Measurements from ENCODE around the gene NLRP11.
"Not testable (repeated sequence)": the region's sequence is repeated elsewhere in the genome, so short reads cannot be mapped to it uniquely, and the experiment has no call there.

NLRP11 gene

DNA sequence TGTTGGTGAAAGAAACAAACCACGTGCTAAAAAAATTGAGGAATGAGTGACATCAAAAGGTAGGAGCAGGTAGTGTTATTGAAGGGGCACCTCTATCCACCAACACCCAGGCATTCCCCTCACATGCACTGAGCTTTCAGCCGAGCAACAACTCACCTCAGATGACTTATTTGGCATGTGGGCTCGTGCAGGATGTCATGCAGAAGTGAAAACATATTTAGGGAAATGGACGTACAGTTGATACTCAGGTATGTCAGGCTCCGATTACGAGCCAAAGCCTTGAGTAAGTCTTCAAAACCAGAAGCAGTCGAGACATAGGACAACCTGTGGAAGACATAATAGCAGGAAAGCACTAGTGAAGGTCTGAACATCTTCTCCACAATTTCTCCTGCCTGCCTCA is 30.4 kb downstream of the NLRP11 start:
- DNase-seq (ENCODE audit: extremely low spot score) = no peak
- ChIA-PET CTCF (no interaction called here), POLR2A (no interaction called here)
- no peak for TF ChIP-seq FOXM1 (IDR thresholded peaks at IDR 0.05; ENCODE audit: borderline replicate concordance)
- no peak for TF ChIP-seq L3MBTL2 (conservative IDR thresholded peaks at IDR 0.05)

DNA sequence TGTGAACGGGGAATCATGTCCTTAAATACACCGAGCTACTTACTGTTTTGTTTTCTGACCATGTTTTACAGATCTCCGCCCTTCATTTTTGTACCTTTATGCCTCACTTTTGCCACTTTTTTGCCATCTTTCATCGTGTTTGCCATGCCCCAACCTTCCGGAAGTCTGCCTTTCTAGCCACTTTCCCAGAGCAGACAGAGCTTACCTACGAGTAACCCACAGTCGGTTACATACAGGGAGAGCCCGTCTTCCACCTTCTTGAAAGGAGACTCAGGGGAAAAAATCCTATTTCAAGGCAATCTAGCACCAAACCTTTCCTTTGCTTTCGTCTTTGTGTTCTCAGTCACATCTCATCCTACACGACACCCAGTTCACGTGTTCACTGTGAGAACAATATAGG is 36.8 kb downstream of the NLRP11 start:
- no peak for DNase-seq (ENCODE audit: extremely low spot score)
- ChIA-PET CTCF (no interaction called here), POLR2A (no interaction called here)
- no peak for TF ChIP-seq CTBP1 (IDR thresholded peaks at IDR 0.05; ENCODE audit: borderline replicate concordance)

DNA sequence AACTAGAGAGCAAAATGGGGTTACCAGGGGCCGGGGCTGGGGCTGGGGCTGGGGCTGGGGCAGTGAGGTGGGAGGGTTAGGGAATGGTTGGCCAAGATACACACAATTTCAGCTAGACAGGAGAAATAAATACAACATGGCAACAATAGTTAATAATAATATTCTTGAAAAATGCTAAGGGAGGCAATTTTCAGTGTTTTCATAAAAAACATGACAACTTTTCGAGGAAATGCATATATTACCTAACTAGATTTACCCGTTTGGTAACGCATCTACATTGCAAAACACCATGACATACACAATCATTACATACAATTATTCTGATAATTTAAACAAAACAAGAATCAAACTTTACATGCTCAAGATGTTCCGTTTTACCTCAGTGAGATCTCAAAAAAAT is 50.7 kb downstream of the NLRP11 start:
- POLR2A ChIA-PET = no interaction called here
- CTCF ChIA-PET = no interaction called here
- no peak for DNase-seq (ENCODE audit: extremely low spot score)
- TF ChIP-seq ZNF384 (IDR thresholded peaks at IDR 0.05) (no peak), ARNT (IDR thresholded peaks at IDR 0.05) (no peak), FOXA1 (IDR thresholded peaks at IDR 0.05) (no peak), L3MBTL2 (conservative IDR thresholded peaks at IDR 0.05) (no peak), FOXM1 (IDR thresholded peaks at IDR 0.05; ENCODE audit: borderline replicate concordance) (no peak), SUZ12 (IDR thresholded peaks at IDR 0.05) (no peak), ELF4 (IDR thresholded peaks at IDR 0.05) (no peak), BHLHE40 (IDR thresholded peaks at IDR 0.05; ENCODE audit: borderline replicate concordance) (no peak), HDGF (IDR thresholded peaks at IDR 0.05; ENCODE audit: borderline replicate concordance) (no peak), FOXK2 (IDR thresholded peaks at IDR 0.05) (no peak)

DNA sequence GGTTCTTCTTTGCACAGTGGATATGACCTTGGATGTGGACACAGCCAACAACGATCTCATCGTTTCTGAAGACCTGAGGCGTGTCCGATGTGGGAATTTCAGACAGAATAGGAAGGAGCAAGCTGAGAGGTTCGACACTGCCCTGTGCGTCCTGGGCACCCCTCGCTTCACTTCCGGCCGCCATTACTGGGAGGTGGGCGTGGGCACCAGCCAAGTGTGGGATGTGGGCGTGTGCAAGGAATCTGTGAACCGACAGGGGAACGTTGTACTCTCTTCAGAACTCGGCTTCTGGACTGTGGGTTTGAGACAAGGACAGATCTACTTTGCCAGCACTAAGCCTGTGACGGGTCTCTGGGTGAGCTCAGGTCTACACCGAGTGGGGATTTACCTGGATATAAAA is 53.5 kb downstream of the NLRP11 start:
- no peak for TF ChIP-seq FOXA1 (IDR thresholded peaks at IDR 0.05)
- TF ChIP-seq BHLHE40 (IDR thresholded peaks at IDR 0.05; ENCODE audit: borderline replicate concordance) = no peak
- TF ChIP-seq LEF1 (IDR thresholded peaks at IDR 0.05; ENCODE audit: borderline replicate concordance) = no peak
- TF ChIP-seq FOXM1 (IDR thresholded peaks at IDR 0.05; ENCODE audit: borderline replicate concordance) = no peak
- TF ChIP-seq SUZ12 (IDR thresholded peaks at IDR 0.05) = no peak
- no peak for DNase-seq (ENCODE audit: extremely low spot score)
- ChIA-PET POLR2A (no interaction called here), CTCF (no interaction called here)

DNA sequence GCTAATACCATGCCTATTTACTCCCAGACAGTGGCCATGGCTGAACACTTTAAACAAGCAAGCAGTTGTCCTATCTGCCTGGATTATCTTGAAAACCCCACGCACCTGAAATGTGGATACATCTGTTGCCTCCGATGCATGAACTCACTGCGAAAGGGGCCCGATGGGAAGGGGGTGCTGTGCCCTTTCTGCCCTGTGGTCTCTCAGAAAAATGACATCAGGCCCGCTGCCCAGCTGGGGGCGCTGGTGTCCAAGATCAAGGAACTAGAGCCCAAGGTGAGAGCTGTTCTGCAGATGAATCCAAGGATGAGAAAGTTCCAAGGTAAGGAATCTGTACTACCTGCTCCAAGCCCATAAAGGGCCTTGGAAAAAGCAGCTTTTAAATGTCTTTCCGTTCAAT is 54.3 kb downstream of the NLRP11 start:
- ChIA-PET POLR2A (interaction anchor here (0.7 kb wide), 1 partner anchor 156 kb away, joined by 3 read pairs; no protein-coding TSS in a partner anchor), CTCF (no interaction called here)
- TF ChIP-seq LEF1 (IDR thresholded peaks at IDR 0.05; ENCODE audit: borderline replicate concordance) (no peak), TARDBP (IDR thresholded peaks at IDR 0.05) (no peak), CTBP1 (IDR thresholded peaks at IDR 0.05; ENCODE audit: borderline replicate concordance) (no peak), FOXM1 (IDR thresholded peaks at IDR 0.05; ENCODE audit: borderline replicate concordance) (no peak)
- peak; percentile 13 for DNase-seq (ENCODE audit: extremely low spot score)

DNA sequence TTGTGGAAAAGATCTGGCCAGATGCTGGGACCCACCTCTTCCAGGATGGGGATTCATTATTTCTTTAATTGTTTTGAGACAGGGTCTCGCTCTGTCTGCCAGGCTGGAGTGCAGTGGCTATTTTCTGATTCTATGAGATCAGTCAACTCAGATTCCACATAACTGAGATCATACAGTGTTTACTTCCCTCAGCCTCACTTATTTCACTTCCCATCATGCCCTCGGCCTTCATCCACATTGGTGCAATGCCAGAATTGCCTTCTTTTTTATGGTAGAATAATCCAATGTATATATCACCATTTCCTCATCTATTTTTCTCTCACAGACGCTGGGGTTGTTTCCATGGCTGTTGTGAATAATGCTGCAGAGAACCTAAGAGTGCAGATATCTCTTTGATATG is 62.2 kb downstream of the NLRP11 start:
- POLR2A ChIA-PET, CTCF ChIA-PET: not testable (repeated sequence)

DNA sequence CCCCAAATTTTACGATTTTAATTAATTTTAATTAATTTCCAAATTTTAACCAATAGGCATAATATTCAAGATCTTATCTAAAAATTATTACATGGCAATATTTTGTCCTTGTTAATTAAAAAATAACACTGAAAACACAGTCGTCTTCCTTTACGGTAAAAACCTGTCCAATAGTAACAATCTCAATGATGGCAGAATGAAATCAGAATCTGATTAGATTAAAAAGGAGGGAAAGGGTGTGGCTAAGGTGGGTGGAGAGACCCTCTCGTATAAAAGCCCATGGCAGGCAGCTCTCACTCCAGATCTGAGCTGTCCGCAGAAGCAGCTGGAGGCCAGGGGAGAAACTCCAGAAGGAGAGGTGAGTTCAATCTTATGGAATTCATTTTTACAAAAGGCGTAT is 63.0 kb downstream of the NLRP11 start, which contains the start of gene RFPL4AL1:
Gene RFPL4AL1, plus strand, starts transcription at position 301 of the 400 bp plus-strand sequence. CDS start 2,687 bp downstream, outside the sequence.
- DNase-seq (ENCODE audit: extremely low spot score); CTCF ChIA-PET; POLR2A ChIA-PET: not testable (repeated sequence)

More for the DNA sequence above, 62.2 kb downstream of the NLRP11 start:
- DNase-seq (ENCODE audit: extremely low spot score) = not testable (repeated sequence)

DNA sequence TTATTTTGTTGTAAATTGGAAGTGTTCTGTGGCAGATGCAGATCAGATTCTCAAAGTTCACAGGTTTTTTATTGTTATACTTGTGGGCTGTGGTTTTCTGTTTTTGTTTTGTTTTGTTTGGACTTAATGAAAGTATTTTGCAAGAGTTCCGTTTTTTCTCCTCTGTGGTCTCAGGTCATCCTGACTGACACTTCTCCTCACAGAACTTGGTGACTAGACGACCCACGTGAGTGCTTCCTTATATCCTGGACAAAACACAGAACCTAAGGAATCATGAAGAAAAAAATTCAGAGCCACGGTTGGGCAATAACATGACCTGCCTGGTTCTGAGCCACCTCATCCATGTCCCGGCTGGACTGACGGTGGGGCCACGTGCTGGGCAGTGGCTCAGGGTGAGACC is 65.3 kb downstream of the NLRP11 start:
- POLR2A ChIA-PET = no interaction called here
- CTCF ChIA-PET = no interaction called here
- no peak for DNase-seq (ENCODE audit: extremely low spot score)
- TF ChIP-seq BHLHE40 (IDR thresholded peaks at IDR 0.05; ENCODE audit: borderline replicate concordance) (no peak), HDGF (IDR thresholded peaks at IDR 0.05; ENCODE audit: borderline replicate concordance) (no peak), FOXA1 (IDR thresholded peaks at IDR 0.05) (no peak), CTBP1 (IDR thresholded peaks at IDR 0.05; ENCODE audit: borderline replicate concordance) (no peak), FOXM1 (IDR thresholded peaks at IDR 0.05; ENCODE audit: borderline replicate concordance) (no peak), FOXK2 (IDR thresholded peaks at IDR 0.05) (no peak)
- TF ChIP-seq, protein P1, sequence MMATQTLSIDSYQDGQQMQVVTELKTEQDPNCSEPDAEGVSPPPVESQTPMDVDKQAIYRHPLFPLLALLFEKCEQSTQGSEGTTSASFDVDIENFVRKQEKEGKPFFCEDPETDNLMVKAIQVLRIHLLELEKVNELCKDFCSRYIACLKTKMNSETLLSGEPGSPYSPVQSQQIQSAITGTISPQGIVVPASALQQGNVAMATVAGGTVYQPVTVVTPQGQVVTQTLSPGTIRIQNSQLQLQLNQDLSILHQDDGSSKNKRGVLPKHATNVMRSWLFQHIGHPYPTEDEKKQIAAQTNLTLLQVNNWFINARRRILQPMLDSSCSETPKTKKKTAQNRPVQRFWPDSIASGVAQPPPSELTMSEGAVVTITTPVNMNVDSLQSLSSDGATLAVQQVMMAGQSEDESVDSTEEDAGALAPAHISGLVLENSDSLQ (IDR thresholded peaks at IDR 0.05) = no peak

DNA sequence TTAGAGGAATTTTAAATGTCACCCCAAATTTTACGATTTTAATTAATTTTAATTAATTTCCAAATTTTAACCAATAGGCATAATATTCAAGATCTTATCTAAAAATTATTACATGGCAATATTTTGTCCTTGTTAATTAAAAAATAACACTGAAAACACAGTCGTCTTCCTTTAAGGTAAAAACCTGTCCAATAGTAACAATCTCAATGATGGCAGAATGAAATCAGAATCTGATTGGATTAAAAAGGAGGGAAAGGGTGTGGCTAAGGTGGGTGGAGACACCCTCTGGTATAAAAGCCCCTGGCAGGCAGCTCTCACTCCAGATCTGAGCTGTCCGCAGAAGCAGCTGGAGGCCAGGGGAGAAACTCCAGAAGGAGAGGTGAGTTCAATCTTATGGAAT is 73.0 kb downstream of the NLRP11 start, which contains the start of gene RFPL4A:
Gene RFPL4A, plus strand, starts transcription at position 301 of the 400 bp plus-strand sequence. CDS start 2,704 bp downstream, outside the sequence.
- POLR2A ChIA-PET; DNase-seq (ENCODE audit: extremely low spot score); CTCF ChIA-PET: not testable (repeated sequence)

DNA sequence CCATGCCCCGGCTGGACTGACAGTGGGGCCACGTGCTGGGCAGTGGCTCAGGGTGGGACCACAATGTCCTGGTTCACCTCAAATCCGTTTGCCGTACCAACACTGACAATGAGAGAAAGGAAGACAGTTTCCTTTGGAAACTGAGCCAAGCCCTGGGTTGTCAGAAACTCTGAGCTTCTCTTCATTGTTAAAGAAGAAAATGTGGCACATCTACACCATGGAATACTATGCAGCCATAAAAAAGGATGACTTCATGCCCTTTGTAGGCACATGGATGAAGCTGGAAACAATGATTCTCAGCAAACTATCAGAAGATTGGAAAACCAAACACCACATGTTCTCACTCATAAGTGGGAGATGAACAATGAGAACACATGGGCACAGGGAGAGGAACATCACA is 75.0 kb downstream of the NLRP11 start:
- POLR2A ChIA-PET; CTCF ChIA-PET; DNase-seq (ENCODE audit: extremely low spot score): not testable (repeated sequence)

Data from HEK293T (cell line).